ENCODE measurements around the gene DOCK3. TPM values are rescaled to one million over a fixed set of nuclear protein-coding genes. Genes with fewer than 3 reads are reported as not detected.

Gene DOCK3
- total RNA-seq, 1 experiment from 2014 or later, result 8.3 TPM

GRCh38 chr3:50698269-50698668, 23.5 kb downstream of the DOCK3 start:
- no peak overlapping the region for H2BK120ac ChIP-seq (ENCODE audit: low read depth, low read length, poor library complexity, severe bottlenecking)
- H3K4me1 ChIP-seq (ENCODE audit: insufficient read depth, low read length), result no peaks in the 10 kb centered on the region
- WGBS (ENCODE audit: extremely low coverage, insufficient read length, low lambda C conversion rate), result no CpG with 5 or more reads among the region's 2 CpGs
- no peaks in the 10 kb centered on the region for H3K79me1 ChIP-seq (ENCODE audit: insufficient read depth, low read depth, low read length, poor library complexity, severe bottlenecking)
- no peaks in the 10 kb centered on the region for H3K9me3 ChIP-seq (ENCODE audit: control insufficient read depth, low read depth, low read length)
- peaks cover 11 to 16% of the 10 kb centered on the region in 2 experiments; a peak in 3 of 4 replicates for H3K4me1 Mint-ChIP-seq
- no peak overlapping the region for H2BK12ac ChIP-seq (ENCODE audit: insufficient read length, low read depth, low read length)
- no peak overlapping the region for H3K18ac ChIP-seq (ENCODE audit: insufficient read length, low read depth, low read length)
- H2BK20ac ChIP-seq (ENCODE audit: low read depth, low read length, poor library complexity, severe bottlenecking), result no peak overlapping the region
- DNase-seq, result no peak
- H2AK5ac ChIP-seq (ENCODE audit: insufficient read length, low read length), result no peak overlapping the region
- no peak overlapping the region for H2BK5ac ChIP-seq (ENCODE audit: insufficient read length, low read length)
- no peak overlapping the region for H4K5ac ChIP-seq (ENCODE audit: insufficient read length, low read depth, low read length)
- no peak overlapping the region for H3T11ph ChIP-seq (ENCODE audit: low read length)
- no peak overlapping the region for H3K4ac ChIP-seq (ENCODE audit: low read depth, low read length)
- no peak overlapping the region for H3K14ac ChIP-seq (ENCODE audit: insufficient read depth, low read length)
- no peak overlapping the region for H3K27ac ChIP-seq (ENCODE audit: insufficient read length, low read depth, low read length)
- TF ChIP-seq, protein P1, sequence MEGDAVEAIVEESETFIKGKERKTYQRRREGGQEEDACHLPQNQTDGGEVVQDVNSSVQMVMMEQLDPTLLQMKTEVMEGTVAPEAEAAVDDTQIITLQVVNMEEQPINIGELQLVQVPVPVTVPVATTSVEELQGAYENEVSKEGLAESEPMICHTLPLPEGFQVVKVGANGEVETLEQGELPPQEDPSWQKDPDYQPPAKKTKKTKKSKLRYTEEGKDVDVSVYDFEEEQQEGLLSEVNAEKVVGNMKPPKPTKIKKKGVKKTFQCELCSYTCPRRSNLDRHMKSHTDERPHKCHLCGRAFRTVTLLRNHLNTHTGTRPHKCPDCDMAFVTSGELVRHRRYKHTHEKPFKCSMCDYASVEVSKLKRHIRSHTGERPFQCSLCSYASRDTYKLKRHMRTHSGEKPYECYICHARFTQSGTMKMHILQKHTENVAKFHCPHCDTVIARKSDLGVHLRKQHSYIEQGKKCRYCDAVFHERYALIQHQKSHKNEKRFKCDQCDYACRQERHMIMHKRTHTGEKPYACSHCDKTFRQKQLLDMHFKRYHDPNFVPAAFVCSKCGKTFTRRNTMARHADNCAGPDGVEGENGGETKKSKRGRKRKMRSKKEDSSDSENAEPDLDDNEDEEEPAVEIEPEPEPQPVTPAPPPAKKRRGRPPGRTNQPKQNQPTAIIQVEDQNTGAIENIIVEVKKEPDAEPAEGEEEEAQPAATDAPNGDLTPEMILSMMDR (conservative IDR thresholded peaks at IDR 0.05), result no peak
- H3K23me2 ChIP-seq (ENCODE audit: insufficient read length, low read depth, low read length, poor library complexity, severe bottlenecking), result no peaks in the 10 kb centered on the region
- H3K79me2 ChIP-seq (ENCODE audit: insufficient read depth, low read length), result peaks cover 2% of the 10 kb centered on the region; the same call in 1 of the 2 replicates
- no peak overlapping the region for H2BK15ac ChIP-seq (ENCODE audit: low read depth, low read length)
- H3K9ac ChIP-seq (ENCODE audit: extremely low read depth, insufficient read length, low read length), result no peak overlapping the region
- H3K27me3 Mint-ChIP-seq (ENCODE audit: low read depth), result no peaks in the 10 kb centered on the region
- H4K91ac ChIP-seq (ENCODE audit: insufficient read length, low read depth, low read length), result no peak overlapping the region
- no peaks in the 10 kb centered on the region for H4K20me1 ChIP-seq (ENCODE audit: control insufficient read depth, insufficient read depth, insufficient read length)
- no peaks in the 10 kb centered on the region for H3K27me3 ChIP-seq (ENCODE audit: insufficient read depth, low read length)
- no peak overlapping the region for H4K8ac ChIP-seq (replicated peaks; ENCODE audit: insufficient read length, low read depth, low read length)
- no peak overlapping the region for H3K23ac ChIP-seq (ENCODE audit: insufficient read length, low read depth, low read length)
- peaks cover 29 to 32% of the 10 kb centered on the region in 2 experiments for H3K9me3 Mint-ChIP-seq
- peaks cover 15 to 33% (median 25%) of the 10 kb centered on the region in 3 experiments for H3K36me3 Mint-ChIP-seq (ENCODE audit: insufficient read depth in 1 of 3, low read depth in 3 of 3)
- no peak overlapping the region for H3K4me2 ChIP-seq (ENCODE audit: insufficient read depth, insufficient read length, low read length)
- no peak overlapping the region for H3K27ac Mint-ChIP-seq
- H3K4me3 Mint-ChIP-seq, result no peak overlapping the region
- H2AFZ ChIP-seq (ENCODE audit: low read length), result no peak overlapping the region
- H3K56ac ChIP-seq (ENCODE audit: insufficient read length, low read depth, low read length), result no peak overlapping the region

Data from H9 (cell line).